GM12878 (cell line): ENCODE data around the gene PLEK2. TPM values are rescaled to one million over a fixed set of nuclear protein-coding genes. Genes with fewer than 3 reads are reported as not detected.

Experiments
- BACH1 ChIP-seq: fragments of 450-650 bp; IDR thresholded peaks from 2 replicates; pipeline ENCODE4 v1.6.1; 2017; ENCODE audit warnings: mild to moderate bottlenecking, borderline replicate concordance
- BCLAF1 ChIP-seq: fragments of 450-650 bp; IDR thresholded peaks from 2 replicates; pipeline ENCODE4 v1.6.1; 2017; ENCODE audit warnings: antibody characterized with exemption, mild to moderate bottlenecking, moderate library complexity
- BMI1 ChIP-seq: fragments of 450-650 bp; IDR thresholded peaks from 2 replicates; pipeline ENCODE4 v1.6.1; 2016; ENCODE audit warnings: mild to moderate bottlenecking, moderate library complexity, borderline replicate concordance
- CBX3 ChIP-seq: fragments of 200-600 bp; sonication (generic); IDR thresholded peaks from 2 replicates; pipeline ENCODE4 v1.6.1; 2016; ENCODE audit warnings: low read depth, borderline replicate concordance
- CREB1 ChIP-seq: IDR thresholded peaks from 2 replicates; pipeline ENCODE4 v1.6.1; 2012; ENCODE audit warnings: low read depth, mild to moderate bottlenecking, inconsistent platforms
- CREM ChIP-seq: IDR thresholded peaks from 2 replicates; pipeline ENCODE4 v1.6.1; 2014; ENCODE audit warnings: antibody characterized with exemption, low read depth
- ELK1 ChIP-seq: IDR thresholded peaks from 2 replicates; pipeline ENCODE4 v1.6.1; 2012; ENCODE audit warnings: low read depth, low read length, improper control_type of control experiment
- EZH2 ChIP-seq: IDR thresholded peaks from 2 replicates; pipeline ENCODE4 v1.6.1; 2012; ENCODE audit warnings: low read depth, mild to moderate bottlenecking, control low read depth, inconsistent platforms, low read length, borderline replicate concordance; ENCODE audit not compliant: control insufficient read depth
- FOXK2 ChIP-seq: fragments of 450-650 bp; IDR thresholded peaks from 2 replicates; pipeline ENCODE4 v1.6.1; 2017; ENCODE audit warnings: mild to moderate bottlenecking, moderate library complexity
- FOXM1 ChIP-seq: IDR thresholded peaks from 2 replicates; pipeline ENCODE4 v1.6.1; 2012; ENCODE audit warnings: low read depth, mild to moderate bottlenecking, inconsistent platforms, low read length, moderate library complexity
- GABPA ChIP-seq: IDR thresholded peaks from 2 replicates; pipeline ENCODE4 v1.6.1; 2014; ENCODE audit warnings: antibody characterized with exemption, low read depth, mild to moderate bottlenecking, inconsistent platforms
- HDGF ChIP-seq: fragments of 450-650 bp; IDR thresholded peaks from 2 replicates; pipeline ENCODE4 v1.6.1; 2016; ENCODE audit warnings: antibody characterized with exemption
- HSF1 ChIP-seq: fragments of 150-350 bp; IDR thresholded peaks from 2 replicates; pipeline ENCODE4 v1.6.1; 2014; ENCODE audit warnings: mild to moderate bottlenecking, low read depth, low read length
- JUNB ChIP-seq: IDR thresholded peaks from 2 replicates; pipeline ENCODE4 v1.6.1; 2016; ENCODE audit warnings: antibody characterized with exemption, mild to moderate bottlenecking
- MAX ChIP-seq: IDR thresholded peaks from 2 replicates; pipeline ENCODE4 v1.6.1; 2012; ENCODE audit warnings: low read depth, low read length, improper control_type of control experiment
- NFXL1 ChIP-seq: fragments of 450-650 bp; IDR thresholded peaks from 2 replicates; pipeline ENCODE4 v1.6.1; 2017; ENCODE audit warnings: antibody characterized with exemption, mild to moderate bottlenecking, borderline replicate concordance
- NFYA ChIP-seq: IDR thresholded peaks from 2 replicates; pipeline ENCODE4 v1.6.1; 2011; ENCODE audit warnings: low read depth, mild to moderate bottlenecking, low read length, improper control_type of control experiment, borderline replicate concordance
- NFYB ChIP-seq: IDR thresholded peaks from 2 replicates; pipeline ENCODE4 v1.6.1; 2011; ENCODE audit warnings: low read depth, mild to moderate bottlenecking, low read length, improper control_type of control experiment, moderate library complexity; ENCODE audit not compliant: insufficient read depth
- PML ChIP-seq: IDR thresholded peaks from 2 replicates; pipeline ENCODE4 v1.6.1; 2012; ENCODE audit warnings: low read length, inconsistent platforms
- RAD21 ChIP-seq: IDR thresholded peaks from 2 replicates; pipeline ENCODE4 v1.6.1; 2011; ENCODE audit warnings: mild to moderate bottlenecking, low read depth, low read length, moderate library complexity; ENCODE audit not compliant: insufficient read depth
- SIN3A ChIP-seq: IDR thresholded peaks from 2 replicates; pipeline ENCODE4 v1.6.1; 2012; ENCODE audit warnings: low read depth, low read length, improper control_type of control experiment
- SIX5 ChIP-seq: IDR thresholded peaks from 2 replicates; pipeline ENCODE4 v1.6.1; 2011; ENCODE audit warnings: mild to moderate bottlenecking, low read depth, low read length, moderate library complexity; ENCODE audit not compliant: severe bottlenecking
- SMAD5 ChIP-seq: IDR thresholded peaks from 2 replicates; pipeline ENCODE4 v1.6.1; 2016; ENCODE audit warnings: antibody characterized with exemption, low read depth
- STAT1 ChIP-seq: fragments of 450-650 bp; conservative IDR thresholded peaks from 2 replicates; pipeline ENCODE4 v1.6.1; 2014; ENCODE audit warnings: antibody characterized with exemption, mild to moderate bottlenecking
- TCF7 ChIP-seq: IDR thresholded peaks from 2 replicates; pipeline ENCODE4 v1.6.1; 2014; ENCODE audit warnings: antibody characterized with exemption, borderline replicate concordance
- ZNF207 ChIP-seq: fragments of 450-650 bp; IDR thresholded peaks from 2 replicates; pipeline ENCODE4 v1.6.1; 2014; ENCODE audit warnings: antibody characterized with exemption, mild to moderate bottlenecking, borderline replicate concordance
- ZSCAN29 ChIP-seq: fragments of 450-650 bp; IDR thresholded peaks from 2 replicates; pipeline ENCODE4 v1.6.1; 2017; ENCODE audit warnings: mild to moderate bottlenecking, moderate library complexity
- polyA plus RNA-seq, 11 experiments: library from polyadenylated mRNA; depleted of rRNA in 4 of 11; unstranded in 6 of 11; stranded (reverse) in 5 of 11; fragments of >200 nt; fragmentation: Nextera tagmentation in 4 of 11; fragmentation: Illumina TruSeq in 1 of 11; extraction: Ambion mirVana in 4 of 11; extraction: Trizol in 1 of 11; gene quantifications; 1 replicate in 1 of 11; 2 replicates in 10 of 11; pipeline versions ENCODE4 v1.2.1 to v1.2.3, GENCODE V29; 2011 to 2016; ENCODE audit warnings: inconsistent platforms in 2 of 11, missing spikeins in 2 of 11, low read depth in 1 of 11
- total RNA-seq, 4 experiments: library from RNA; depleted of rRNA in 3 of 4; stranded (reverse); fragments of >200 nt in 3 of 4; fragmentation: Illumina TruSeq in 1 of 4; extraction: Trizol in 1 of 4; gene quantifications; 2 replicates each; pipeline versions ENCODE4 v1.2.1 to v1.2.3, GENCODE V29; 2013 to 2021

PLEK2 gene
- total and polyA plus RNA-seq, 10 of the 15 experiments (the other 5 are each of a cell fraction or from before 2014, with no cell fraction given): 0.08 to 0.20 TPM; not detected in 8

GRCh38 chr14:67359775-67360469 is 52.0 kb downstream of the PLEK2 start, which contains the start of the genes ATP6V1D and EIF2S1 (continued):
- peak; percentile 91 for TF ChIP-seq GABPA
- no peak for TF ChIP-seq NFXL1
- TF ChIP-seq TCF7: no peak
- TF ChIP-seq CBX3: no peak
- no peak for TF ChIP-seq FOXM1
- no peak for TF ChIP-seq SIX5
- TF ChIP-seq NFYB: no peak
- TF ChIP-seq CREB1: peak; percentile 90
- TF ChIP-seq RAD21: peak; percentile 35
- peak; percentile 86 for TF ChIP-seq PML
- TF ChIP-seq BMI1: peak; percentile 85
- TF ChIP-seq ELK1: peak; percentile 98
- no peak for TF ChIP-seq JUNB
- no peak for TF ChIP-seq EZH2
- TF ChIP-seq NFYA: no peak
- TF ChIP-seq FOXK2: no peak
- TF ChIP-seq SIN3A: peak; percentile 97
- TF ChIP-seq HSF1: no peak; the same call in 1 of the 2 replicates
- TF ChIP-seq ZNF207: peak; percentile 86; the same call in 1 of the 2 replicates
- TF ChIP-seq ZSCAN29: no peak
- TF ChIP-seq STAT1: 0 out of 2 replicates have a peak, but pooled peaks have one; percentile 70
- TF ChIP-seq SMAD5: peak; percentile 91
- TF ChIP-seq MAX: peak; percentile 87
- peak; percentile 91 for TF ChIP-seq HDGF
- no peak for TF ChIP-seq BACH1
- TF ChIP-seq BCLAF1: no peak
- peak; percentile 79 for TF ChIP-seq CREM
